IPS-18a (cell line): ENCODE results near the gene NEK6.

Experiments
- H3K27ac ChIP-seq: one replicate; pipeline ENCODE4 v1.5.1; 2013; ENCODE audit warnings: low read length
- H3K27me3 ChIP-seq: one replicate; pipeline ENCODE4 v1.6.1; 2013; ENCODE audit warnings: mild to moderate bottlenecking, low read length; ENCODE audit not compliant: control insufficient read depth, insufficient read depth
- H3K36me3 ChIP-seq: one replicate; pipeline ENCODE4 v1.6.1; 2013; ENCODE audit warnings: low read depth, low read length; ENCODE audit not compliant: control insufficient read depth
- H3K4me1 ChIP-seq: one replicate; pipeline ENCODE4 v1.6.1; 2013; ENCODE audit warnings: low read depth, low read length; ENCODE audit not compliant: control insufficient read depth
- H3K4me3 ChIP-seq: one replicate; pipeline ENCODE4 v1.5.1; 2013; ENCODE audit warnings: low read length
- H3K9ac ChIP-seq: one replicate; pipeline ENCODE4 v1.6.1; 2013; ENCODE audit warnings: mild to moderate bottlenecking, low read length, moderate library complexity
- H3K9me3 ChIP-seq: one replicate; pipeline ENCODE4 v1.6.1; 2013; ENCODE audit warnings: low read depth, low read length; ENCODE audit not compliant: control insufficient read depth

Gene NEK6

DNA sequence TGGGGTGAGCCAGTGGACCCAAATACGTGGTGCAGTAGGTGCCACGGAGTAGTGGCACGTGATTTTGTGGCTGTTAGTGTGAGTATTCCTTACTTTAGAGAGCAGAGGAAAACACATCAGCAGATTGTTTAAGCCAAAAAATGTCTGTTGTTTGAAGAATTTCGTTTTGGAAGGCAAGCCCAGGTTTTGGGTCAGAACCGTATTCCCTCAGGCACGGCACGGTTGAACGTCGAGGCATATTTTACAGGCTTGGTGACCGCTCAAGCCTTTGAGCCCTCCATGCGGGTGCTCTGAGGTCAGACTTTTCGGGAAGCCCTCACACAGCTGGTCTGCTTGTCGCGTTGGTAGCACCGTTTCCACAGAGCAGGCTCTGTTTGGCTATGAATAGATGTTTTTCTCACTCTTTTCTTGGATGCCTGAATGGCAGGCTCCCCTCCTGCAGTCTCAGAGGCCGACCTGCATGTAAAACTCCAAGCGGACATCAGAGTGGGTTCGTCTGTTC is 27.2 kb downstream of the NEK6 start:
- H3K4me3 ChIP-seq, result no peak overlapping the region
- no peaks in the 10 kb centered on the region for H3K27me3 ChIP-seq
- no peak overlapping the region for H3K27ac ChIP-seq
- no peaks in the 10 kb centered on the region for H3K9me3 ChIP-seq
- H3K9ac ChIP-seq, result no peak overlapping the region
- H3K4me1 ChIP-seq, result no peaks in the 10 kb centered on the region
- H3K36me3 ChIP-seq, result no peaks in the 10 kb centered on the region

DNA sequence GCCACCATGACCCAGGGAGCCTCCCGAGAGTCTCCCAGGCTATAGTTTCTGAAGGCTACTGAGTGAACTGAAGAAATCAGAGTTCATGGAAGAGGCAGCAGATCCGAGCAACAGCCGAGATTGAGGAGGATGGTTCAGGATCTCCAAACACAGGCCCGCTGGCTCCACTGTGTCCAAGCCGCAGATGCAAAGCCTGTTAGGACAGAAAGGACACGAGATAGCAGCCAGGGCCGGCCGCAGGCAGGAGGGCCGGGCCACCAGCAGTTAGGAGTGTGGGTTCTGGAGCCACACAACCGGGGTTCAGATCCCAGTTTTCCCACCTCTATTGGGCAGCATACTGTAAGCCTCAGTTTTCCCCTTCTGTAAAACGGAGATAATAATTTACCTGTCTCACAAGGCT is 27.7 kb downstream of the NEK6 start:
- Histone ChIP-seq H3K4me3 (no peak overlapping the region), H3K9ac (no peak overlapping the region), H3K27ac (no peak overlapping the region), H3K36me3 (no peaks in the 10 kb centered on the region), H3K27me3 (no peaks in the 10 kb centered on the region), H3K4me1 (no peaks in the 10 kb centered on the region), H3K9me3 (no peaks in the 10 kb centered on the region)

DNA sequence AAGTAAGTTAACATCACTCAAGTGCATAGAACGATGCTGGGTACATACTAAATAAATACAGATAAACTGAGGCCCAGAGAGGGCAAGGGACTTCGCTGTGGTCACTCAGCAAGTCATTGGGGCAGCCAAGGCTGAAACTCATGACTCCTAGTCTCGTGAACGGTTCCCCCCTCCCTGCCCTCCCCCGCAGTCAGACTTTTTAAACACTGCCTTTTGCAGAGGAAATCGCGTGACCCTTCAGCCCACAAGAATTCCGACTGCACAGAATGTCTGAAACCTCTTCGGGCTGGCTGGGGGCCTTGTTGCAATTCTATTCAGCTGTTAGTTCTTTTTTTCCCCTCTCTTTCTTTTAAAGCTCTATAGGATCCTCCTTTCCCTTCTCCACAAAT is 28.1 kb downstream of the NEK6 start:
- Histone ChIP-seq H3K27ac (no peak overlapping the region), H3K9me3 (no peaks in the 10 kb centered on the region), H3K4me1 (no peaks in the 10 kb centered on the region), H3K36me3 (no peaks in the 10 kb centered on the region), H3K9ac (no peak overlapping the region), H3K4me3 (no peak overlapping the region), H3K27me3 (no peaks in the 10 kb centered on the region)

DNA sequence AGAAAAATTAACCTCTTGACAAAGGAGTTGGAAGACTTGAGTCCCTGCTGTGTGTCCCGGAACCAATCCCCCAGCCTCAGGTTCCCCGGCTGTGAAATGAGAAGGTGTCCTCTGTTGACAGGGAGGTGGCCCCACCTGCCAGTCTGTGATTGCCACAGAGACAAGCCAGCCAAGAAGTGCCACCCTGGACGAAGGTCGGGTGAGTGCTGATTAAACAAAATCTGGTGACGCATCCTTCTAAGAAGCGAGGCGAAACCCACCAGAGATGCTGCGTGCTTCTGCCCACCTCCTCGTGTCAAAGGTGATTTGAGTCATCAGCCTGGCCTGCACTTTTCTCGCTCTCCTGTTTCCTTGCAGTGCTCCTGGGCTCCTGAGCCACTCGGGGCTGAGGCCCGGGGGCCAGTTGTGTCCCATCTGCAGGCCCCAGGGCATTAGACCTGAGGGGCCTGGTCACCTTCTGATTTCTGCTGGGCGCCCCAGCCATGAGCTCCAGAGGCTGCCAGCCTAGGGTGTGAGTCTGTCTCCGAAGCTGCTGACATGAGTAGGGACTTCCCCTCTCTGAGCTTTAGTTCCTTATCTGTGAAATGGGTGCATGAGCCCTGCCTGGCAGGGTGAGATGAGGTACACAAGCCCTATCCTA is 28.7 kb downstream of the NEK6 start:
- Histone ChIP-seq H3K9ac (no peak overlapping the region), H3K27ac (no peak overlapping the region), H3K4me1 (no peaks in the 10 kb centered on the region)

DNA sequence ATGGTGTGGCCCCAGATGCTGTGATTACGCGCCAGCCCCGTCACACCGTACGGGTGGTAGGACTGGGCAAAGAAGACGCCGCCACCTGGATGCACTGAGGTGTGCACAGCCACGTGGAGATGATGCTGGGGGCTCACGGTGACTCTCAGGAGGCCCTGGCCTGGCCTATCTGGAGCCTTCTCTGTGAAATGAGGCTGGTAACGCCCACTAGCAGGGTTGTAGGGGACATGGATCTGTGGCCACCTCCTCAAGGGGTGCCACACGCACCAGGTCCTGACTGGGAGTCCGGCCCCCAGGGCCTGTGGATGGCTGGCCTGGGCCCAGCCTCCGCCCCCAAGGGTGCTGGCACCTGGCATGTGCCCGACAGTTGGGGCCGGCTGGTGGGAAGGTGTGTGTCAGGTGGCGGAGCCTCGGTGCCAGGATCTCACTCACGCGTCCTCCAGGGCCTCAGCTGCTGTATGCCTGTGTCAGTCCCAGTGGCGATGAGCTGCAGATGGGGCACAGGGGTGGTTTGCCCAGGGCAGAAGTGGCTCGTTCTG is 32.4 kb downstream of the NEK6 start:
- H3K4me1 ChIP-seq, result peaks cover 7% of the 10 kb centered on the region
- no peaks in the 10 kb centered on the region for H3K9me3 ChIP-seq
- no peak overlapping the region for H3K4me3 ChIP-seq
- H3K36me3 ChIP-seq, result no peaks in the 10 kb centered on the region
- no peak overlapping the region for H3K9ac ChIP-seq
- H3K27ac ChIP-seq, result no peak overlapping the region
- H3K27me3 ChIP-seq, result no peaks in the 10 kb centered on the region

More for the DNA sequence above, 28.7 kb downstream of the NEK6 start:
- H3K36me3 ChIP-seq, result no peaks in the 10 kb centered on the region
- H3K4me3 ChIP-seq, result no peak overlapping the region
- no peaks in the 10 kb centered on the region for H3K27me3 ChIP-seq
- no peaks in the 10 kb centered on the region for H3K9me3 ChIP-seq

- H3K27ac ChIP-seq, result no peak overlapping the region
- H3K4me3 ChIP-seq, result no peak overlapping the region
- peaks cover 7% of the 10 kb centered on the region for H3K4me1 ChIP-seq
These were observed 33.2 kb downstream of the NEK6 start for GRCh38 chr9:124290743-124291554.

GRCh38 chr9:124291801-124292396 is 34.1 kb downstream of the NEK6 start:
- Histone ChIP-seq H3K9me3 (no peaks in the 10 kb centered on the region), H3K27me3 (no peaks in the 10 kb centered on the region), H3K27ac (no peak overlapping the region), H3K4me3 (no peak overlapping the region), H3K4me1 (peaks cover 7% of the 10 kb centered on the region), H3K36me3 (no peaks in the 10 kb centered on the region), H3K9ac (no peak overlapping the region)

More at GRCh38 chr9:124290743-124291554, 33.2 kb downstream of the NEK6 start:
- Histone ChIP-seq H3K9me3 (no peaks in the 10 kb centered on the region), H3K27me3 (no peaks in the 10 kb centered on the region), H3K9ac (no peak overlapping the region), H3K36me3 (no peaks in the 10 kb centered on the region)

DNA sequence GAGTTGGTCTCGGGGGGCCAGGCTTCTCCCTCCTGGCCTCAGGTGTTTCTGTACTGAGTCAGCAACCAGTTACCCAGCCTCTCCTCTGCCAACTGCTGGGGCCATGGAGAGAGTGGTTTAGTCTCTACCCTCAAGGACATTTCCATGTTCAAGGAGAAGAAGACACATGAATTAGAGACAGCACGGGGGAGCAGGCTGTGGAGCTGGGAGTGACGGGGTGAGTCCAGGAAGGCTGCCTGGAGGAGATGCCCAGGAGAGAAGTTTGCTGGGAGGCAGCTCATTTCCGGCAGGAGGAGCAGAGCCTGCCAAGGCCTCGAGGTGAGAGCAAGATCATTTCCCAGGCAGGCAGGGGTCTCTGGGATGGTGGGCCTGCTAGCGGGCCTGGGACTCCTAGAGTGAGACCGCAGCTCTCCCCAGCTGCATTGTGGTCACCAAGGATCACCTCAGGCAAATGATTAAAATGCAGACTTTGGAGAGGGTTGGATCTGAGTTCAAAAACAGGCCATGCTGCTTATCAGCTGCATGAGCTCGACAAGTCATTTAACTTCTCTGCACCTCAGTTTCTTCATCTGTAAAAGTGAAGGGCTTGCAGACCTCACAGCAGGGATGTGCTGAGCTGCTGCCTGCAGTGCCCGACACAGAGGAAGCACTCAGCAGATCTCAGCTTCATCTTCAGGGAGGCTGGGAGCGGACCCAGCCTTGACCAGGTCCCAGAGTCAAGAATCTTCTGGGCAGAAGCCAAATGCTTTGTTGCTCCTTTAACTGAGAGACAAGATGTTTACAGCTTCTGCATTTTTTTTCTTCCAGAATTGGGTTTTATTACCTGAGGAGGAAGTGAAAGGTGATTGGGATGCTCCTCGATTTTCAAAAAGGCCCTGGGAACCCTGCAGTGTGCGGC is 35.2 kb downstream of the NEK6 start:
- Histone ChIP-seq H3K4me3 (no peak overlapping the region), H3K27ac (no peak overlapping the region), H3K9me3 (no peaks in the 10 kb centered on the region), H3K36me3 (no peaks in the 10 kb centered on the region), H3K4me1 (peaks cover 7% of the 10 kb centered on the region), H3K9ac (no peak overlapping the region), H3K27me3 (no peaks in the 10 kb centered on the region)

DNA sequence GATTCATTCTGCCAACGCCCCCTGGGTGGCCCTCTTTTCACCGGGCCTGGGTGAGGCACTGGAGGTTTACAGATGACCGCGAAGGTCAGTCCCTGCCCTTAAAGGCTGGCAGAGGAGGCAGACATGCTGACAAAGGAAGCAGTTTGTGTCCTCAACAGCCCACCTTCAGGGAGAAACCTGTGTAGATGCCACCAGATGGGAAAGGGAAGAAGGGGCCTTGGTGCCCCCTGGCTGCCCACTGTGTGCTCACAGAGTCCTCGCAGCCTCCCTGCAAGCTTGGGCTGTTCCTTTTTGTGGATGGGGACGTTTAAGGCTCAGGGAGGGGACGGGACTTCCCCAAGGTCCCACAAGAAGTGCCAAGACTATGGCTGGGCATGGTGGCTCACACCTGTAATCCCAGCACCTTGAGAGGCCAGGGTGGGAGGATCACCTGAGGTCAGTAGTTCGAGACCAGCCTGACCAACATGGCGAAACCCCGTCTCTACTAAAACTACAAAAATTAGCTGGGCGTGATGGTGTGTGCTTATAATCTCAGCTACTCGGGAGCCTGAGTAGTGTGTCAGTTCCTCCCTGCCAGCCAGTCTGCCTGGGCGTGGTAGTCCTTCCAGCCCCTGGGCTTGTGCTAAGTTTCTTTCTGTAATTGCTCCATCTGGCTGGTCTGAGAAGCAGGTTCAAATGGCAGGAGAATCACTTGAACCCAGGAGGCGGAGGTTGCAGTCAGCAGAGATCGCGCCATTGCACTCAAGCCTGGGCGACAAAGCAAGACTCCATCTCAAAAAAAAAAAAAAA is 36.2 kb downstream of the NEK6 start:
- Histone ChIP-seq H3K9ac (no peak overlapping the region), H3K27ac (no peak overlapping the region), H3K36me3 (no peaks in the 10 kb centered on the region), H3K27me3 (no peaks in the 10 kb centered on the region), H3K4me3 (no peak overlapping the region), H3K9me3 (no peaks in the 10 kb centered on the region), H3K4me1 (peaks cover 7% of the 10 kb centered on the region)

DNA sequence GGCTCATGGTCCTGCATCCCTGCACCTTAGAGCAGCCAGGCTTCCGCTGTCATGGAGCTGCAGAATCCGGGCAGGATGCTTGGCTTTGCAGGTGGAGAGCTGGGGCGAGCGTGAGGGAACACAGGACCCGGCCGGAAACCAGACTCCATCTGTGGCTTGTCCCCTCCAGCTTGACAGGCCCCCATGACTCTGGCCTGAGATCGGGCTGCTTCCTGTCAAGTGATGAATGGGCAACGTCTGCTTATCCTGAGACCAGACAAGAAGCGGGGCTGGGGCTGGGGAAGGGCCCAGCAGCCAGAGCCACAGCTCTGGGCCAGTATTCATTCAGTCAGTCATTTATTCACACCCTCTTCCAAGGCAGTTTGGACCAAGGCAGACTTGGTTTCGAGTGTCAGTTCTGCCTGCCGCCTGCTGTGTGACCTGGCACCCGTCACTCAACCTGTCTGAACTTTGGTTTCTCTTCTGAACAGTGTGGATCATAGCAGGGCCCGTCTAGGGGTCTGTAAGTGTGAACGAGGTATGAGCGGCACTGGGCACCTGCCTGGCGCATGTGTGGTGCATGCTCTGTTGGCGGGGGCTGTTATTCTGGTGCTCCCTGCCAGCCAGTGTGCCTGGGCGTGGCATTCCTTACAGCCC is 37.5 kb downstream of the NEK6 start:
- H3K27ac ChIP-seq, result no peak overlapping the region
- no peaks in the 10 kb centered on the region for H3K9me3 ChIP-seq
- H3K4me1 ChIP-seq, result peaks cover 7% of the 10 kb centered on the region
- no peaks in the 10 kb centered on the region for H3K27me3 ChIP-seq
- no peak overlapping the region for H3K9ac ChIP-seq
- H3K36me3 ChIP-seq, result no peaks in the 10 kb centered on the region
- no peak overlapping the region for H3K4me3 ChIP-seq
